GM23338 (cell line): ENCODE results near the gene SLC47A1. TPM values are rescaled to one million over a fixed set of nuclear protein-coding genes. Genes with fewer than 3 reads are reported as not detected.
A peak's percentile ranks its signal among the peaks of the same experiment; 100 is the strongest.

Source experiments
- ATAC-seq: fragments of 200-7000 bp; cut with Tn5 transposase; 3 replicates; pipeline ENCODE4 v1.9.1; 2020
- DNase-seq: peaks from one replicate; pipeline ENCODE4 v3.0.0-alpha.2; 2015; ENCODE audit warnings: low spot score
- H2AFZ ChIP-seq: fragments of 200-600 bp; sonication (generic); 2 replicates; pipeline ENCODE4 v1.8.0; 2016; ENCODE audit warnings: antibody characterized with exemption, mild to moderate bottlenecking, moderate library complexity
- H3F3A ChIP-seq: fragments of 200-600 bp; sonication (generic); replicated peaks from 2 replicates; pipeline ENCODE4 v1.8.0; 2017; ENCODE audit warnings: antibody characterized with exemption, mixed run types, low read depth
- H3K27ac ChIP-seq: fragments of 200-600 bp; sonication (generic); 2 replicates; pipeline ENCODE4 v1.6.1; 2016; ENCODE audit warnings: low read depth
- H3K27me3 ChIP-seq: fragments of 200-600 bp; sonication (generic); 2 replicates; pipeline ENCODE4 v1.8.0; 2016; ENCODE audit warnings: mild to moderate bottlenecking, mixed run types, moderate library complexity; ENCODE audit not compliant: insufficient read depth
- H3K36me3 ChIP-seq: fragments of 200-600 bp; sonication (generic); 2 replicates; pipeline ENCODE4 v1.8.0; 2016; ENCODE audit warnings: mild to moderate bottlenecking; ENCODE audit not compliant: insufficient read depth
- H3K4me1 ChIP-seq: fragments of 200-600 bp; sonication (generic); 2 replicates; pipeline ENCODE4 v1.8.0; 2016; ENCODE audit warnings: mild to moderate bottlenecking, moderate library complexity; ENCODE audit not compliant: insufficient read depth
- H3K4me2 ChIP-seq: fragments of 200-600 bp; sonication (generic); 2 replicates; pipeline ENCODE4 v1.7.1; 2017; ENCODE audit warnings: mixed run types
- H3K4me3 ChIP-seq: fragments of 200-600 bp; sonication (generic); 2 replicates; pipeline ENCODE4 v1.6.1; 2016; ENCODE audit warnings: mixed run types
- H3K79me2 ChIP-seq: fragments of 200-600 bp; sonication (generic); replicated peaks from 2 replicates; pipeline ENCODE4 v1.8.0; 2017; ENCODE audit warnings: mild to moderate bottlenecking; ENCODE audit not compliant: insufficient read depth
- H3K9me2 ChIP-seq: fragments of 200-600 bp; sonication (generic); 2 replicates; pipeline ENCODE4 v1.8.0; 2017; ENCODE audit not compliant: insufficient read depth
- H4K20me1 ChIP-seq: fragments of 200-600 bp; sonication (generic); replicated peaks from 2 replicates; pipeline ENCODE4 v1.8.0; 2017; ENCODE audit warnings: mild to moderate bottlenecking; ENCODE audit not compliant: insufficient read depth
- H3K27ac Mint-ChIP-seq: 2 replicates; pipeline ENCODE4 v1.8.0; 2020; ENCODE audit warnings: inconsistent platforms, mild to moderate bottlenecking, moderate library complexity, mixed read lengths
- H3K27me3 Mint-ChIP-seq: 3 replicates; pipeline ENCODE4 v1.8.0; 2022; ENCODE audit warnings: low read depth, mild to moderate bottlenecking, moderate library complexity, mixed read lengths, inconsistent platforms; ENCODE audit not compliant: insufficient read depth, poor library complexity
- H3K36me3 Mint-ChIP-seq: 3 replicates; pipeline ENCODE4 v1.8.0; 2021; ENCODE audit warnings: low read depth, mild to moderate bottlenecking, inconsistent platforms, moderate library complexity, mixed read lengths
- H3K4me1 Mint-ChIP-seq: 3 replicates; pipeline ENCODE4 v1.8.0; 2020; ENCODE audit warnings: mild to moderate bottlenecking, inconsistent platforms, mixed read lengths
- H3K4me3 Mint-ChIP-seq: 3 replicates; pipeline ENCODE4 v1.8.0; 2021; ENCODE audit warnings: moderate library complexity, mild to moderate bottlenecking, inconsistent platforms, mixed read lengths
- H3K9me3 Mint-ChIP-seq: 3 replicates; pipeline ENCODE4 v1.8.0; 2020; ENCODE audit warnings: moderate library complexity, mild to moderate bottlenecking, inconsistent platforms, mixed read lengths
- CREB1 ChIP-seq: fragments of 250-450 bp; sonication (Bioruptor Pico); IDR thresholded peaks from 2 replicates; pipeline ENCODE4 v1.5.0; 2020; ENCODE audit warnings: low read depth, mild to moderate bottlenecking, moderate library complexity
- ETS1 ChIP-seq: IDR thresholded peaks from 2 replicates; pipeline ENCODE4 v1.6.1; 2016; ENCODE audit warnings: antibody characterized with exemption
- EZH2 ChIP-seq: fragments of 200-600 bp; sonication (generic); IDR thresholded peaks from one replicate; pipeline ENCODE4 v1.8.0; 2017; ENCODE audit warnings: antibody characterized with exemption, mild to moderate bottlenecking, low read depth; ENCODE audit not compliant: unreplicated experiment
- NANOG ChIP-seq: IDR thresholded peaks from 2 replicates; pipeline ENCODE4 v1.6.1; 2016; ENCODE audit warnings: antibody characterized with exemption, borderline replicate concordance
- POLR2AphosphoS5 ChIP-seq: IDR thresholded peaks from 2 replicates; pipeline ENCODE4 v1.6.1; 2016; ENCODE audit warnings: antibody characterized with exemption, low read depth
- ZNF331 ChIP-seq: fragments of 250-450 bp; sonication (Bioruptor Pico); IDR thresholded peaks from 2 replicates; pipeline ENCODE4 v1.5.0; 2020; ENCODE audit warnings: low read depth, mild to moderate bottlenecking, moderate library complexity
- ZNF462 ChIP-seq: fragments of 250-450 bp; sonication (Bioruptor Pico); IDR thresholded peaks from 2 replicates; pipeline ENCODE4 v1.5.0; 2020; ENCODE audit warnings: mild to moderate bottlenecking, moderate library complexity
- polyA plus RNA-seq: library from polyadenylated mRNA; unstranded; fragments of >200 nt; fragmentation: Nextera tagmentation; extraction: Ambion mirVana; gene quantifications from 2 replicates; pipeline ENCODE4 v1.2.1, GENCODE V29; 2016
- total RNA-seq: library from RNA; depleted of rRNA; stranded (reverse); fragments of >200 nt; shearing (Covaris generic); gene quantifications from 2 replicates; pipeline ENCODE4 v1.2.3, GENCODE V29; 2014

Gene SLC47A1
- total and polyA plus RNA-seq, 2 experiments from 2014 or later = 0.53 to 1.9 TPM

- no peaks in the 10 kb centered on the region for H4K20me1 ChIP-seq
- no peak for TF ChIP-seq ZNF331 (CRISPR knock-in tag)
- TF ChIP-seq NANOG = no peak
- TF ChIP-seq POLR2AphosphoS5 = no peak
- TF ChIP-seq ZNF462 = no peak
- TF ChIP-seq ETS1 = no peak
- no peak for TF ChIP-seq EZH2
- TF ChIP-seq CREB1 (CRISPR knock-in tag) = no peak
- no peaks in the 10 kb centered on the region for H3K79me2 ChIP-seq
- H3K27ac ChIP-seq = no peak overlapping the region
- peaks cover 25% of the 10 kb centered on the region for H3K4me1 ChIP-seq
- ATAC-seq = no peak
- DNase-seq = no peak
- peak overlapping the region; percentile 35; the same call in 1 of the 2 replicates for H2AFZ ChIP-seq
- peaks cover 3% of the 10 kb centered on the region; the same call in 1 of the 2 replicates for H3K9me2 ChIP-seq
- no peak overlapping the region for H3K4me2 ChIP-seq
- peaks cover 6% of the 10 kb centered on the region for H3K27me3 Mint-ChIP-seq
- H3K4me1 Mint-ChIP-seq = peaks cover 34% of the 10 kb centered on the region
- no peak overlapping the region for H3K27ac Mint-ChIP-seq
- H3K4me3 ChIP-seq = no peak overlapping the region
- H3K36me3 ChIP-seq = no peaks in the 10 kb centered on the region
- no peaks in the 10 kb centered on the region for H3K27me3 ChIP-seq
- H3F3A ChIP-seq = peaks cover 13% of the 10 kb centered on the region; the same call in 1 of the 2 replicates
- peaks cover 3% of the 10 kb centered on the region; the same call in 2 of the 3 replicates for H3K9me3 Mint-ChIP-seq
- peaks cover 2% of the 10 kb centered on the region; the same call in 2 of the 3 replicates for H3K36me3 Mint-ChIP-seq
- H3K4me3 Mint-ChIP-seq = no peak overlapping the region
Measured at GRCh38 chr17:19486351-19487023, 47.2 kb upstream of the SLC47A1 start.
